GM23338 (cell line): Measurements from ENCODE around the gene PYGB.
A peak's percentile ranks its signal among the peaks of the same experiment; 100 is the strongest.

Experiments
- CREB1 ChIP-seq: fragments of 250-450 bp; sonication (Bioruptor Pico); IDR thresholded peaks from 2 replicates; pipeline ENCODE4 v1.5.0; 2020; ENCODE audit warnings: low read depth, mild to moderate bottlenecking, moderate library complexity
- CTCF ChIP-seq, 2 experiments: fragments of 200-600 bp in 1 of 2; sonication (generic) in 1 of 2; conservative IDR thresholded peaks; 2 replicates each; pipeline versions ENCODE4 v1.5.1 to v1.6.1; 2016 to 2017; ENCODE audit warnings: antibody characterized with exemption in 2 of 2, low read depth in 2 of 2, mild to moderate bottlenecking in 2 of 2, moderate library complexity in 1 of 2
- EZH2 ChIP-seq: fragments of 200-600 bp; sonication (generic); IDR thresholded peaks from one replicate; pipeline ENCODE4 v1.8.0; 2017; ENCODE audit warnings: antibody characterized with exemption, mild to moderate bottlenecking, low read depth; ENCODE audit not compliant: unreplicated experiment
- EZH2phosphoT487 ChIP-seq: fragments of 200-600 bp; sonication (generic); IDR thresholded peaks from one replicate; pipeline ENCODE4 v1.8.1; 2018; ENCODE audit warnings: antibody characterized with exemption; ENCODE audit not compliant: unreplicated experiment
- JUNB ChIP-seq: IDR thresholded peaks from one replicate; pipeline ENCODE4 v1.6.1; 2016; ENCODE audit warnings: antibody characterized with exemption; ENCODE audit not compliant: unreplicated experiment
- NANOG ChIP-seq: IDR thresholded peaks from 2 replicates; pipeline ENCODE4 v1.6.1; 2016; ENCODE audit warnings: antibody characterized with exemption, borderline replicate concordance
- POLR2AphosphoS5 ChIP-seq: IDR thresholded peaks from 2 replicates; pipeline ENCODE4 v1.6.1; 2016; ENCODE audit warnings: antibody characterized with exemption, low read depth
- REST ChIP-seq: IDR thresholded peaks from one replicate; pipeline ENCODE4 v1.6.1; 2018; ENCODE audit warnings: antibody characterized with exemption; ENCODE audit not compliant: unreplicated experiment
- STAT1 ChIP-seq: IDR thresholded peaks from one replicate; pipeline ENCODE4 v1.6.1; 2016; ENCODE audit warnings: antibody characterized with exemption; ENCODE audit not compliant: unreplicated experiment
- ZNF114 ChIP-seq: fragments of 250-450 bp; sonication (Bioruptor Pico); IDR thresholded peaks from 2 replicates; pipeline ENCODE4 v1.5.0; 2020; ENCODE audit warnings: mild to moderate bottlenecking, moderate library complexity
- ZNF331 ChIP-seq: fragments of 250-450 bp; sonication (Bioruptor Pico); IDR thresholded peaks from 2 replicates; pipeline ENCODE4 v1.5.0; 2020; ENCODE audit warnings: low read depth, mild to moderate bottlenecking, moderate library complexity
- TF ChIP-seq, protein P1 (sequence below): IDR thresholded peaks from 2 replicates; pipeline ENCODE4 v1.6.1; 2016; ENCODE audit warnings: antibody characterized with exemption

DNA sequence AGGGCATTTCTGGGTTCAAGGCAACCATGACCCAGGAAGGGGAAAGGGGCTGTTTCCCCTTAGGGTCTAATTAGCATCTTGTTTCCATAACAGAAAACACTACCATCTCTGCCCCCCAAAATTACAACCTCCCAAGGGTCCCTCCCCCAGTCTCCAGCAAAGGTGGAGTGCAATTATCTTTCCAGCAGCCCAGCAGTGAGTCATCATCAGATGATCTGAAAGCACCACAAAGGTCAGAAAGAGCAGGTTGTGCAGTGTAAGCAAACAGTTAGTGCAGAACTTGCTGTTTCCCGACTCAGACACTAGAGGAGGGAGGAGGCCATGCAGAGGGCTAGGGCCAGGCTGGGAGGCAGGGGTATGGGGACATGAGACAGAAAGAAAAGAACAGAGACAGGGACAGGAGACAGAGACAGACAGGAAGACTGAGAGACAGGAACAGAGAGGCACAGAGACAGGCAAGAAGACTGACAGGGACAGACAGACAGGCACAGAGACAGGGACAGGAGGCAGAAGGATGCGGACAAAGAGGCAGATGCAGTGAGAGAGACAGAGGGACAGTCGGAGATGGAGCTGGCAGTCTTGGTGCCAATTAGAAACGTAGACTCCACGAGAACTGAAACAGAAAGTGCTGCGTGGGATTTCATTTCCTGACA is 62.5 kb downstream of the PYGB start:
- TF ChIP-seq CTCF (conservative IDR thresholded peaks at IDR 0.05; ENCODE audit: low read depth in 2 of 2) = peak; percentile 24 to 48; a peak in 3 of 4 replicates
- TF ChIP-seq EZH2 = no peak
- TF ChIP-seq NANOG = no peak
- TF ChIP-seq REST = no peak
- no peak for TF ChIP-seq JUNB
- TF ChIP-seq CREB1 = no peak
- no peak for TF ChIP-seq POLR2AphosphoS5
- TF ChIP-seq EZH2phosphoT487 = no peak
- no peak for TF ChIP-seq ZNF114
- TF ChIP-seq, protein P1, sequence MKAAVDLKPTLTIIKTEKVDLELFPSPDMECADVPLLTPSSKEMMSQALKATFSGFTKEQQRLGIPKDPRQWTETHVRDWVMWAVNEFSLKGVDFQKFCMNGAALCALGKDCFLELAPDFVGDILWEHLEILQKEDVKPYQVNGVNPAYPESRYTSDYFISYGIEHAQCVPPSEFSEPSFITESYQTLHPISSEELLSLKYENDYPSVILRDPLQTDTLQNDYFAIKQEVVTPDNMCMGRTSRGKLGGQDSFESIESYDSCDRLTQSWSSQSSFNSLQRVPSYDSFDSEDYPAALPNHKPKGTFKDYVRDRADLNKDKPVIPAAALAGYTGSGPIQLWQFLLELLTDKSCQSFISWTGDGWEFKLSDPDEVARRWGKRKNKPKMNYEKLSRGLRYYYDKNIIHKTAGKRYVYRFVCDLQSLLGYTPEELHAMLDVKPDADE = no peak
- no peak for TF ChIP-seq STAT1
- no peak for TF ChIP-seq ZNF331 (CRISPR knock-in tag)
